Stomach (tissue), 4 donors: ENCODE data around the gene LRRC4C.

ENCODE experiments used
- CTCF ChIP-seq, 7 experiments: fragments of 450-650 bp in 4 of 7; fragments of 200-600 bp in 3 of 7; sonication (generic) in 3 of 7; IDR thresholded peaks; one replicate each; pipeline ENCODE4 v1.5.1; 2016 to 2019; ENCODE audit warnings: antibody characterized with exemption in 7 of 7, control low read depth in 2 of 7, mild to moderate bottlenecking in 1 of 7
- POLR2A ChIP-seq, 4 donors: fragments of 450-650 bp; IDR thresholded peaks; one replicate each; pipeline ENCODE4 v1.6.1; 2016; ENCODE audit warnings: antibody characterized with exemption in 4 of 4, control low read depth in 2 of 4, mild to moderate bottlenecking in 1 of 4, moderate library complexity in 1 of 4

- no peak for TF ChIP-seq CTCF (IDR thresholded peaks at IDR 0.05)
- no peak for TF ChIP-seq POLR2A (IDR thresholded peaks at IDR 0.05)
Observed at GRCh38 chr11:41031551-41032060, 427.8 kb downstream of the LRRC4C start.
